ENCODE results near the gene LDLRAD1. TPM values are rescaled to one million over a fixed set of nuclear protein-coding genes. Genes with fewer than 3 reads are reported as not detected.

Gene LDLRAD1
- total and polyA plus RNA-seq, 2 experiments from 2014 or later = not detected

DNA sequence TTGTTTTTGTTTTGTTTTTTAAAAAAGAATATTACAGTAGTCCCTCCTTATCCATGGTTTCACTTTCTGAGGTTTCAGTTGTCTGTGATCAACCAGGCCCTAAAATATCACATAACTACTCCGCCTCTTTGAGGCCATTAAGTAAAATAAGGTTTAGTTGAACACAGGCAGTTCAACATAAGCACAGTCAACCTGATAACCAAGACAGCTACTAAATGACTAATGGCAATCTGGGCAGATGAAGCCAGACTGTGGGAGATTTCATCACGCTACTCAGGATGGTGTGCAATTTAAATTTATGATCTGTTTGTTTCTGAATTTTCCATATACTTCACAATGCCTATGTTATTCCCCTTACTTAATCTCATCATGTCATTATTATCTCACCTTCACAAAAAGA is 30.1 kb downstream of the LDLRAD1 start:
- Histone ChIP-seq H3K9me2 (ENCODE audit: insufficient read depth) (no peaks in the 10 kb centered on the region), H3K4me1 (ENCODE audit: insufficient read depth) (peaks cover 5% of the 10 kb centered on the region; the same call in 1 of the 2 replicates), H3K79me2 (replicated peaks; ENCODE audit: insufficient read depth) (no peaks in the 10 kb centered on the region), H3K4me3 (no peak overlapping the region), H3K27me3 (ENCODE audit: insufficient read depth) (no peaks in the 10 kb centered on the region), H3K36me3 (ENCODE audit: insufficient read depth) (no peaks in the 10 kb centered on the region), H4K20me1 (replicated peaks; ENCODE audit: insufficient read depth) (no peaks in the 10 kb centered on the region), H2AFZ (no peak overlapping the region), H3K27ac (ENCODE audit: low read depth) (no peak overlapping the region), H3K4me2 (no peak overlapping the region), H3F3A (replicated peaks; ENCODE audit: low read depth) (no peaks in the 10 kb centered on the region)
- Mint-ChIP-seq H3K4me1 (peaks cover 3% of the 10 kb centered on the region; the same call in 2 of the 3 replicates), H3K36me3 (ENCODE audit: low read depth) (no peaks in the 10 kb centered on the region), H3K27me3 (ENCODE audit: insufficient read depth, low read depth, poor library complexity) (no peaks in the 10 kb centered on the region), H3K4me3 (no peak overlapping the region), H3K9me3 (peaks cover 4% of the 10 kb centered on the region; the same call in 1 of the 3 replicates), H3K27ac (no peak overlapping the region)
- ATAC-seq (no peak), DNase-seq (ENCODE audit: low spot score) (no peak)
- TF ChIP-seq NANOG (IDR thresholded peaks at IDR 0.05; ENCODE audit: borderline replicate concordance) = no peak
- TF ChIP-seq, protein P1, sequence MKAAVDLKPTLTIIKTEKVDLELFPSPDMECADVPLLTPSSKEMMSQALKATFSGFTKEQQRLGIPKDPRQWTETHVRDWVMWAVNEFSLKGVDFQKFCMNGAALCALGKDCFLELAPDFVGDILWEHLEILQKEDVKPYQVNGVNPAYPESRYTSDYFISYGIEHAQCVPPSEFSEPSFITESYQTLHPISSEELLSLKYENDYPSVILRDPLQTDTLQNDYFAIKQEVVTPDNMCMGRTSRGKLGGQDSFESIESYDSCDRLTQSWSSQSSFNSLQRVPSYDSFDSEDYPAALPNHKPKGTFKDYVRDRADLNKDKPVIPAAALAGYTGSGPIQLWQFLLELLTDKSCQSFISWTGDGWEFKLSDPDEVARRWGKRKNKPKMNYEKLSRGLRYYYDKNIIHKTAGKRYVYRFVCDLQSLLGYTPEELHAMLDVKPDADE (IDR thresholded peaks at IDR 0.05) = no peak
- TF ChIP-seq ZNF114 (CRISPR knock-in tag; IDR thresholded peaks at IDR 0.05) = no peak
- no peak for TF ChIP-seq JUNB (IDR thresholded peaks at IDR 0.05; ENCODE audit: unreplicated experiment)
- TF ChIP-seq, protein P2, sequence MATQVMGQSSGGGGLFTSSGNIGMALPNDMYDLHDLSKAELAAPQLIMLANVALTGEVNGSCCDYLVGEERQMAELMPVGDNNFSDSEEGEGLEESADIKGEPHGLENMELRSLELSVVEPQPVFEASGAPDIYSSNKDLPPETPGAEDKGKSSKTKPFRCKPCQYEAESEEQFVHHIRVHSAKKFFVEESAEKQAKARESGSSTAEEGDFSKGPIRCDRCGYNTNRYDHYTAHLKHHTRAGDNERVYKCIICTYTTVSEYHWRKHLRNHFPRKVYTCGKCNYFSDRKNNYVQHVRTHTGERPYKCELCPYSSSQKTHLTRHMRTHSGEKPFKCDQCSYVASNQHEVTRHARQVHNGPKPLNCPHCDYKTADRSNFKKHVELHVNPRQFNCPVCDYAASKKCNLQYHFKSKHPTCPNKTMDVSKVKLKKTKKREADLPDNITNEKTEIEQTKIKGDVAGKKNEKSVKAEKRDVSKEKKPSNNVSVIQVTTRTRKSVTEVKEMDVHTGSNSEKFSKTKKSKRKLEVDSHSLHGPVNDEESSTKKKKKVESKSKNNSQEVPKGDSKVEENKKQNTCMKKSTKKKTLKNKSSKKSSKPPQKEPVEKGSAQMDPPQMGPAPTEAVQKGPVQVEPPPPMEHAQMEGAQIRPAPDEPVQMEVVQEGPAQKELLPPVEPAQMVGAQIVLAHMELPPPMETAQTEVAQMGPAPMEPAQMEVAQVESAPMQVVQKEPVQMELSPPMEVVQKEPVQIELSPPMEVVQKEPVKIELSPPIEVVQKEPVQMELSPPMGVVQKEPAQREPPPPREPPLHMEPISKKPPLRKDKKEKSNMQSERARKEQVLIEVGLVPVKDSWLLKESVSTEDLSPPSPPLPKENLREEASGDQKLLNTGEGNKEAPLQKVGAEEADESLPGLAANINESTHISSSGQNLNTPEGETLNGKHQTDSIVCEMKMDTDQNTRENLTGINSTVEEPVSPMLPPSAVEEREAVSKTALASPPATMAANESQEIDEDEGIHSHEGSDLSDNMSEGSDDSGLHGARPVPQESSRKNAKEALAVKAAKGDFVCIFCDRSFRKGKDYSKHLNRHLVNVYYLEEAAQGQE (IDR thresholded peaks at IDR 0.05; ENCODE audit: unreplicated experiment) = no peak

DNA sequence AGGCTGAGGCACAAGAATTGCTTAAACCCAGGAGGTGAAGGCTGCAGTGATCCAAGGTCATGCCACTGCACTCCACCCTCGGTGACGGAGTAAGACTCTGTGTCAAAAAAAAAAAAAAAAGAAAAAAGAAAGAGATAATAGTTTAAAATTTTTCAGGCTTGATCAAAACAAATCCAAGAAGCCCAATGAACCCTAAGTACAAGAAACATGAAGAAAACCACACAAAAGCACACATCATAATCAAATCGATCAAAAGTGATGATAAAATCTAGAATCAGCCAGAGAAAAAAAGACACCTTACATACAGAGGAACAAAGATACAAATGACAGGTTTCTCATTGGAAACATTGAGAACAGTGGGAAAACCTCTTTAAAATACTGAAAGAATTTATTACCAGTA is 31.5 kb downstream of the LDLRAD1 start:
- no peak overlapping the region for H3K4me3 ChIP-seq
- no peak for TF ChIP-seq JUNB (IDR thresholded peaks at IDR 0.05; ENCODE audit: unreplicated experiment)
- TF ChIP-seq EZH2phosphoT487 (IDR thresholded peaks at IDR 0.05; ENCODE audit: unreplicated experiment) = no peak
- no peak for TF ChIP-seq NANOG (IDR thresholded peaks at IDR 0.05; ENCODE audit: borderline replicate concordance)
- TF ChIP-seq ZNF331 (CRISPR knock-in tag; IDR thresholded peaks at IDR 0.05; ENCODE audit: low read depth) = no peak
- ATAC-seq = no peak
- H3K36me3 ChIP-seq (ENCODE audit: insufficient read depth) = no peaks in the 10 kb centered on the region
- Mint-ChIP-seq H3K4me3 (no peak overlapping the region), H3K27ac (no peak overlapping the region), H3K4me1 (peaks cover 14% of the 10 kb centered on the region), H3K36me3 (ENCODE audit: low read depth) (no peaks in the 10 kb centered on the region), H3K27me3 (ENCODE audit: insufficient read depth, low read depth, poor library complexity) (no peaks in the 10 kb centered on the region), H3K9me3 (peaks cover 3% of the 10 kb centered on the region; the same call in 1 of the 3 replicates)
- H3K4me1 ChIP-seq (ENCODE audit: insufficient read depth) = peaks cover 11% of the 10 kb centered on the region
- H4K20me1 ChIP-seq (replicated peaks; ENCODE audit: insufficient read depth) = no peaks in the 10 kb centered on the region
- no peak overlapping the region for H3K4me2 ChIP-seq
- no peaks in the 10 kb centered on the region for H3K27me3 ChIP-seq (ENCODE audit: insufficient read depth)
- no peak overlapping the region for H3K27ac ChIP-seq (ENCODE audit: low read depth)
- no peak overlapping the region for H2AFZ ChIP-seq
- H3F3A ChIP-seq (replicated peaks; ENCODE audit: low read depth) = no peaks in the 10 kb centered on the region
- H3K79me2 ChIP-seq (replicated peaks; ENCODE audit: insufficient read depth) = no peaks in the 10 kb centered on the region
- no peak for DNase-seq (ENCODE audit: low spot score)
- no peaks in the 10 kb centered on the region for H3K9me2 ChIP-seq (ENCODE audit: insufficient read depth)
